Stimulated activated CD4-positive, alpha-beta T cell treated with anti-CD3 and anti-CD28 coated beads, Interleukin-1b, Interleukin-23, amount 100 ng/mL, for 4 hours (primary cell): Measurements from ENCODE around the gene NPR3.

ENCODE experiments used
- DNase-seq, 2 donors: peaks; one replicate each; pipeline ENCODE4 v3.0.0-alpha.2; 2020; ENCODE audit warnings: low read depth in 2 of 2

NPR3 gene

DNA sequence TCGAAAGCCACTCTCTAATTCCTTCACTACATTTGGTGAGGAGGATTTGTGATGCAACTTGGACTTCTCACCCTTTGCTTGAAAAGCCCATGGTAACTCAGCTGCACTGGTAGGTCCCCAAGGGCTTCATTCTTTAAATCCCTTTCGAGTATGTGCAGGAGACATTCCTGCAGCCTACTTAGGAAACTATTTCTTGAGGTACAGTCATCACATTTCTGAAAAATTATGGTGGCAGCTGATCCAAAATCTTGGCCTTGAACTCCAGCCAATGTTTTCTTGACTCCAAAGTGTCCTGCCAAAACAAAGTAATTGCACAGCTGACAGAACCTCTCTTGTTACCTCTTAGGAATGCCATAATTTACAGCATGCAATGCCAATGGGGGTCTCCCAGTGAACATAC, 99.7 kb downstream of the NPR3 start:
- DNase-seq: no peak

DNA sequence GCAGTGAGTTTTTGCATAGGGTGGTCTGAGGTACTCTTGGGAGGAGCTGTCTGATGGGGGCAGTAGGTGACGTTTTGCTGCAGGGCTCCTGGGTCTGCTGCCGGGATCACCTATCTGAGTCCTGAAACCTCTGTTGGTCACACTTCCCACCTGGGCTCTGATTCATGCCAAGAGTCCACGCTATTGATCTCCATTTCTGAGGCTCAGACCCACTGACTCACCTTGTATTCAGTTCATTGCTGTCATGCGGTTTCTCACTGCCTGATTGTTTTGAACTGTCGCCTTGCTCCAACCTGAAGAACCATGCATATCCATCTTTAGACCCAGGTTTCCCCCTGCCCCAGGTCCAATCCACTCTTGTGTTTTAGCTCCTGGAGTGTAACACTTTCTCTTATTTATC, 101.3 kb downstream of the NPR3 start:
- DNase-seq: no peak

- no peak for DNase-seq
These were observed 103.0 kb downstream of the NPR3 start for GRCh38 chr5:32814141-32814540.

GRCh38 chr5:32814620-32815019, 103.5 kb downstream of the NPR3 start:
- DNase-seq: no peak

- no peak for DNase-seq
These were observed 116.9 kb downstream of the NPR3 start for GRCh38 chr5:32827981-32828380.

DNA sequence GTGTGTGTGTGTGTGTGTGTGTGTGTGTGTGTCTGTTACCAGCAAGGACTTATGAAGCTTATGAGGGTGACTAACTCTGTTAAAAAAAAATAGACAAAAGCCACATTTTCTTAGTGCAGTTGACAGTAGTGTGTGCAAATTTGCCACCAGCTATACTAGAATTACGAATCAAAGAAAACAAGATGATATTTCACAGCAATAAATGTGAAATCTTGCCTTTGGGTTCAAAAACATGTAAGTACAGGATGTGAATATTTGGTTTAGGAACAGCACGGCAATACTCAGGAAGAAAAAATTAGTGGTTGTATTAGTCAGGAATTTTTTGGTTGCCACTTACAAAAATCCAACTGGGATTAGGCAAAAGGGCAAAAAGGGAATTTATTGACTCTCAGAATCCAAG, 117.4 kb downstream of the NPR3 start:
- DNase-seq: no peak

GRCh38 chr5:32831624-32832023, 120.5 kb downstream of the NPR3 start:
- no peak for DNase-seq

GRCh38 chr5:32833127-32833526, 122.0 kb downstream of the NPR3 start:
- no peak for DNase-seq

DNA sequence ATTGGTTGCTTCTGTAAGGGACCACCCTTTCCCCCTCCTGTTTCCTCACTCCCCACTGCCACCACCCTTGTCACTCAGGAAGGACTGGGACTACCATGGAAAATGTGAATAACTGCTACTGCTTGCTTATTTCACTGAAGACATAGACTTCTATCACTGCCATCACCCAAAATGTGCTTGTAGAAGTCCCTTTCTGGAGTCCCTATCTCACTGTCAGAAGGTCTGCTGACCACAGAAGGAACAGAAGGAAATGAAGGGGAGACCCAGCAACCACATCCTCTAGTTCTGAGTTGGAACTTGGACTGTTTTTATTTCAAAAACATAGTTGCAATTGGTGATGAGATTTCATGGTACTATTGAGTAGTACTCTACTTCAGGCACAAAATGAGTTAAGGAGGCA, 122.5 kb downstream of the NPR3 start:
- no peak for DNase-seq

DNA sequence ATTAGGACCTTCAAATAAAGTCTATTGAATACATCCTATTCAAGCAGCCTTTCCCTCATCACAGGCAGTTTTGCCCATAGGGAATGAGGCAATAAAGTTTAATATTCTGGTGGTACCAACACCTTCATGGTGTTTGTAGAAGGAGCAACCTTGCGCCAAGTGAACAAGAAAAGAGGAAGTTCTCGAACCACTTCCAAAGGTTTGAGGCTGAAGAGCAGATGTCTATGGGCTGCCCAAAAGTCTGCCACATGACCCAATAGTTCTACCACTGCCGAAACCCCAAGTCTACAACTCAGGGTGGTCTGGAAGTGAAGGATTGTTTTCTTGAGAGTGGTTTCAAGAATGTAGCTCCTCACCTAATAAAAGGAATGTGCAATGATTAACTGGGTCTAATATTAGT, 123.1 kb downstream of the NPR3 start:
- no peak for DNase-seq

GRCh38 chr5:32836176-32836575, 125.1 kb downstream of the NPR3 start:
- no peak for DNase-seq

DNA sequence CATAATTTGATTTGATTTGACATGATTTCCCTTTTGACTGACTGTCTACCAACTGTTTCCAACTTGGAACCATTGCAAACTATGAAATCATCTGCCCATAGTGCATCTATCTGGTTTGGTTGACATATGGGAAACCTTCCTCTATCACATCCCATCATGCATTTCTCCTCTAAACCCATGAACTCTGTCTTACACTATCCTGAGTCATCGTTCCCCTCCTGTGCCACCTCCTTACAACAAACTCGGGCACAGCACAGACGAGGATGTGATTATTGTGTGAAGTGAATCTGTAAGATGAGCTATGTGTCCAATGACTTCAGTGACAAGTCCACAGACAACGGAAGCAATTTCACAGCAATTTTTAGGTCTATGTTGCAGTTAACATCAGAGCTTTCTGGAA, 126.1 kb downstream of the NPR3 start:
- no peak for DNase-seq

- DNase-seq: no peak
These were observed 128.0 kb downstream of the NPR3 start for GRCh38 chr5:32839106-32839505.

- DNase-seq: no peak
These were observed 129.5 kb downstream of the NPR3 start for GRCh38 chr5:32840606-32841005.
